GM12878 (cell line): ENCODE results near the gene COL16A1. TPM values are rescaled to one million over a fixed set of nuclear protein-coding genes. Genes with fewer than 3 reads are reported as not detected.

Experiments
- ATAC-seq: fragments of 200-7000 bp; cut with Tn5 transposase; 3 replicates; pipeline ENCODE4 v1.9.1; 2020; ENCODE audit warnings: mild to moderate bottlenecking, moderate library complexity
- BruUV-seq: library from RNA; stranded (reverse); fragments of 400-500 nt; replicated peaks from 2 replicates; lab custom pipeline; 2021; lab: Mats Ljungman, UMichigan
- CTCF ChIA-PET: fragments of 300-600 bp; sonication (Branson Sonifier 250); formaldehyde crosslinking; extraction: SDS; loops from one replicate; lab custom pipeline; 2021; ENCODE audit warnings: inconsistent platforms; lab: Yijun Ruan, JAX
- POLR2A ChIA-PET: fragments of 350-600 bp; formaldehyde crosslinking; extraction: SDS; loops from one replicate; lab custom pipeline; 2021; ENCODE audit warnings: inconsistent platforms; lab: Charles Lee
- RAD21 ChIA-PET: fragments of 300-600 bp; sonication (Branson Sonifier 250); formaldehyde crosslinking; loops from one replicate; lab custom pipeline; 2023; ENCODE audit warnings: antibody characterized with exemption; ENCODE audit not compliant: unreplicated experiment; lab: Charles Lee
- SMC1A ChIA-PET: fragments of 300-600 bp; sonication (Branson Sonifier 250); formaldehyde crosslinking; loops from one replicate; lab custom pipeline; 2023; ENCODE audit not compliant: unreplicated experiment, uncharacterized antibody; lab: Charles Lee
- DNase-seq: peaks from one replicate; pipeline ENCODE4 v3.0.0-alpha.2; 2011; ENCODE audit warnings: low read depth, low spot score
- FAIRE-seq: peaks from 3 replicates; lab custom pipeline; 2011; peaks lifted over from hg19 to GRCh38; lab: Jason Lieb, UNC
- H2AFZ ChIP-seq: 2 replicates; pipeline ENCODE4 v1.6.0; 2011; ENCODE audit warnings: low read depth, low read length, control low read depth; ENCODE audit not compliant: control insufficient read depth
- H3K27ac ChIP-seq: 2 replicates; pipeline ENCODE4 v1.5.1; 2011; ENCODE audit warnings: control low read depth; ENCODE audit not compliant: control insufficient read depth, insufficient read depth
- H3K27me3 ChIP-seq, 2 experiments: replicated peaks in 1 of 2; 2 replicates each; pipeline versions ENCODE4 v1.6.0 to v1.6.1; 2011; ENCODE audit warnings: low read length in 1 of 2; ENCODE audit not compliant: control insufficient read depth in 2 of 2, insufficient read depth in 2 of 2
- H3K36me3 ChIP-seq, 2 experiments: 2 replicates each; pipeline ENCODE4 v1.5.1; 2011; ENCODE audit warnings: low read length in 1 of 2; ENCODE audit not compliant: control insufficient read depth in 2 of 2, insufficient read depth in 2 of 2
- H3K4me1 ChIP-seq: 2 replicates; pipeline ENCODE4 v1.6.1; 2011; ENCODE audit warnings: mild to moderate bottlenecking, low read length, moderate library complexity, mixed read lengths; ENCODE audit not compliant: control insufficient read depth, insufficient read depth
- H3K4me2 ChIP-seq: 2 replicates; pipeline ENCODE4 v1.6.0; 2011; ENCODE audit warnings: control low read depth; ENCODE audit not compliant: control insufficient read depth, insufficient read depth
- H3K4me3 ChIP-seq: fragments of 200-600 bp; sonication (generic); 2 replicates; pipeline ENCODE4 v1.5.1; 2016
- H3K79me2 ChIP-seq: 2 replicates; pipeline ENCODE4 v1.6.0; 2011; ENCODE audit warnings: low read length; ENCODE audit not compliant: control insufficient read depth, insufficient read depth
- H3K9ac ChIP-seq: 2 replicates; pipeline ENCODE4 v1.8.0; 2011; ENCODE audit warnings: low read length, control low read depth, mixed read lengths; ENCODE audit not compliant: control insufficient read depth, insufficient read depth
- H3K9me3 ChIP-seq: replicated peaks from 3 replicates; pipeline ENCODE4 v1.5.1; 2011; ENCODE audit warnings: mild to moderate bottlenecking, low read length; ENCODE audit not compliant: control insufficient read depth, insufficient read depth
- H4K20me1 ChIP-seq: 2 replicates; pipeline ENCODE4 v1.6.0; 2011; ENCODE audit not compliant: control insufficient read depth, insufficient read depth
- ASH2L ChIP-seq: fragments of 300-600, 200-600 bp; sonication (generic); IDR thresholded peaks from 2 replicates; pipeline ENCODE4 v1.6.1; 2017; ENCODE audit warnings: low read depth, mild to moderate bottlenecking, borderline replicate concordance
- CBX3 ChIP-seq: fragments of 200-600 bp; sonication (generic); IDR thresholded peaks from 2 replicates; pipeline ENCODE4 v1.6.1; 2016; ENCODE audit warnings: low read depth, borderline replicate concordance
- EP300 ChIP-seq, 2 experiments: fragments of 150-350 bp in 1 of 2; IDR thresholded peaks; 2 replicates each; pipeline ENCODE4 v1.6.1; 2011 to 2012; ENCODE audit warnings: low read depth in 2 of 2, low read length in 2 of 2, borderline replicate concordance in 1 of 2, improper control_type of control experiment in 1 of 2, inconsistent platforms in 1 of 2; ENCODE audit not compliant: control insufficient read depth in 1 of 2
- EZH2 ChIP-seq: IDR thresholded peaks from 2 replicates; pipeline ENCODE4 v1.6.1; 2012; ENCODE audit warnings: low read depth, mild to moderate bottlenecking, control low read depth, inconsistent platforms, low read length, borderline replicate concordance; ENCODE audit not compliant: control insufficient read depth
- FOXM1 ChIP-seq: IDR thresholded peaks from 2 replicates; pipeline ENCODE4 v1.6.1; 2012; ENCODE audit warnings: low read depth, mild to moderate bottlenecking, inconsistent platforms, low read length, moderate library complexity
- NFYB ChIP-seq: IDR thresholded peaks from 2 replicates; pipeline ENCODE4 v1.6.1; 2011; ENCODE audit warnings: low read depth, mild to moderate bottlenecking, low read length, improper control_type of control experiment, moderate library complexity; ENCODE audit not compliant: insufficient read depth
- RFX5 ChIP-seq: IDR thresholded peaks from 2 replicates; pipeline ENCODE4 v1.6.1; 2011; ENCODE audit warnings: low read depth, low read length, improper control_type of control experiment
- SMAD5 ChIP-seq: IDR thresholded peaks from 2 replicates; pipeline ENCODE4 v1.6.1; 2016; ENCODE audit warnings: antibody characterized with exemption, low read depth
- ZZZ3 ChIP-seq: IDR thresholded peaks from 2 replicates; pipeline ENCODE4 v1.6.1; 2011; ENCODE audit warnings: low read depth; ENCODE audit not compliant: control insufficient read depth, insufficient read length
- WGBS: methylation state at CpG from one replicate; pipeline ENCODE4 v1.1.6; 2016; ENCODE audit warnings: low lambda C conversion rate; ENCODE audit not compliant: insufficient replicate concordance, insufficient coverage; ENCODE audit errors: missing lambda C conversion rate; 5-methylcytosine and 5-hydroxymethylcytosine counted together
- in situ Hi-C: fragments of 300-500 bp; cut with MboI; formaldehyde crosslinking; loops from 9 replicates; pipeline ENCODE4 v1.14.3; 2018; ENCODE audit warnings: mixed read lengths
- intact Hi-C: fragments of 100-400 bp; cut with micrococcal nuclease; formaldehyde crosslinking; loops from one replicate; pipeline ENCODE4 v1.14.2; 2022; ENCODE audit not compliant: unreplicated experiment
- polyA plus RNA-seq, 11 experiments: library from polyadenylated mRNA; depleted of rRNA in 4 of 11; unstranded in 6 of 11; stranded (reverse) in 5 of 11; fragments of >200 nt; fragmentation: Nextera tagmentation in 4 of 11; fragmentation: Illumina TruSeq in 1 of 11; extraction: Ambion mirVana in 4 of 11; extraction: Trizol in 1 of 11; gene quantifications; 1 replicate in 1 of 11; 2 replicates in 10 of 11; pipeline versions ENCODE4 v1.2.1 to v1.2.3, GENCODE V29; 2011 to 2016; ENCODE audit warnings: inconsistent platforms in 2 of 11, missing spikeins in 2 of 11, low read depth in 1 of 11
- total RNA-seq, 4 experiments: library from RNA; depleted of rRNA in 3 of 4; stranded (reverse); fragments of >200 nt in 3 of 4; fragmentation: Illumina TruSeq in 1 of 4; extraction: Trizol in 1 of 4; gene quantifications; 2 replicates each; pipeline versions ENCODE4 v1.2.1 to v1.2.3, GENCODE V29; 2013 to 2021
- TF ChIP-seq, protein P1 (sequence below): IDR thresholded peaks from 2 replicates; pipeline ENCODE4 v1.6.1; 2011; ENCODE audit warnings: low read depth, mild to moderate bottlenecking, low read length, moderate library complexity, borderline replicate concordance; ENCODE audit errors: extremely low read depth

The COL16A1 gene
- total and polyA plus RNA-seq, 10 of the 15 experiments (the other 5 are each of a cell fraction or from before 2014, with no cell fraction given) = 0.02 to 3.7 (median 0.59) TPM

DNA sequence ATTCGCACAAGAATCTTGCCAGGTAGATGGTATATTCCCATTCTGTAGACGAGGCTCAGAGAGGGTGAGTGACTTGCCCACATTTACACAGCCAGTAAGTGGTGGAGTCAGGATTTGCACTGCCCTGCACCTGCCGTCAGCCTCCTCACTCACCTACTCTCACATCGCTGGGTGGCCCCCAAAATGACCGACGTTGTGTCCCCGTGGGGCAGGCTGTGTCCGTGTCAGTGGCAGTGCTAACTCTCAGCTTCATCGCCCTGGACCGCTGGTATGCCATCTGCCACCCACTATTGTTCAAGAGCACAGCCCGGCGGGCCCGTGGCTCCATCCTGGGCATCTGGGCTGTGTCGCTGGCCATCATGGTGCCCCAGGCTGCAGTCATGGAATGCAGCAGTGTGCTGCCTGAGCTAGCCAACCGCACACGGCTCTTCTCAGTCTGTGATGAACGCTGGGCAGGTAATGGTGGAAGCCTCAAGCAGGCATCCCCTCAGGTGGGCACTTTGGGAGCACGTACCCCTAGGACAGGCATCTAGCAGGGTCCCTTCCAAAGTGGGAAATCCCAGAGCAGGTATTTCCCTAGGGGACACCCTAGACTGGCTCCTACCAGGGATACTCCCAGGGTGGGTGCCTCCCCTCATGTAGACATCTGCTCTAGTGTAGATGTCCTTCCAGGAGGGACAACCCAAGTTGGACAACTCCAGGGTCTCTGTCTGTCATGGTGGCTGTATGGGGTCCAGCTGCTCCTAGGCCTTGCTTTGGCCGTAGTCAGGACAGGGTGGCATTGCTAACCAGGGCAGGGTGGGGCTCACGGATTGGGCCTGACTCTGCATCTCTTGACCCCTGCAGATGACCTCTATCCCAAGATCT, 83.0 kb downstream of the COL16A1 start:
- POLR2A ChIA-PET = no interaction called here
- RAD21 ChIA-PET = no interaction called here
- SMC1A ChIA-PET = interaction anchor here (1.9 kb wide), 1 partner anchor 24 kb away, joined by 4 read pairs; no protein-coding TSS in a partner anchor

GRCh38 chr1:31618916-31619846, 84.6 kb downstream of the COL16A1 start:
- intact Hi-C loops (loop anchor here (1.0 to 2.0 kb wide), 2 partner anchors 24 to 55 kb away; no protein-coding TSS in a partner anchor), in situ Hi-C loops (no loop called here)
- Histone ChIP-seq H3K4me2 (no peak overlapping the region), H3K4me3 (no peak overlapping the region), H3K27ac (no peak overlapping the region), H3K27me3 (no peaks in the 10 kb centered on the region; a peak in 2 of 4 replicates), H4K20me1 (no peaks in the 10 kb centered on the region), H3K4me1 (no peaks in the 10 kb centered on the region; the same call in none of the 2 replicates), H3K36me3 (no peaks in the 10 kb centered on the region), H3K9me3 (no peaks in the 10 kb centered on the region), H3K79me2 (no peaks in the 10 kb centered on the region), H3K9ac (no peak overlapping the region), H2AFZ (no peak overlapping the region)
- SMC1A ChIA-PET = interaction anchor here (1.0 to 3.2 kb wide), 13 partner anchors 10 to 169 kb away, joined by 3 to 16 read pairs (median 5); no protein-coding TSS in a partner anchor
- DNase-seq (no peak), ATAC-seq (peak; percentile 35; the same call in 2 of the 3 replicates), FAIRE-seq (no peak)
- POLR2A ChIA-PET = interaction anchor here (0.9 kb wide), 1 partner anchor 25 kb away, joined by 3 read pairs; no protein-coding TSS in a partner anchor
- CTCF ChIA-PET = interaction anchor here (0.7 to 4.9 kb wide), 25 partner anchors 8 to 246 kb away, joined by 3 to 61 read pairs (median 7); partner anchors contain the start of genes FABP3 and PEF1
- no TSS peak for BruUV-seq
- RAD21 ChIA-PET = interaction anchor here (0.6 to 3.2 kb wide), 14 partner anchors 21 to 436 kb away, joined by 3 to 10 read pairs (median 4); partner anchors contain the start of gene PEF1
- WGBS = 20% methylated on average over 23 of the region's 23 CpGs
- TF ChIP-seq ASH2L (no peak), RFX5 (no peak), EZH2 (no peak), FOXM1 (no peak), CBX3 (no peak), SMAD5 (no peak), NFYB (no peak), EP300 (IDR thresholded peaks at IDR 0.05; ENCODE audit: borderline replicate concordance in 1 of 2, control insufficient read depth in 1 of 2, low read depth in 2 of 2, low read length in 2 of 2) (no peak)
- TF ChIP-seq, protein P1, sequence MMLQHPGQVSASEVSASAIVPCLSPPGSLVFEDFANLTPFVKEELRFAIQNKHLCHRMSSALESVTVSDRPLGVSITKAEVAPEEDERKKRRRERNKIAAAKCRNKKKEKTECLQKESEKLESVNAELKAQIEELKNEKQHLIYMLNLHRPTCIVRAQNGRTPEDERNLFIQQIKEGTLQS = no peak

More for the DNA sequence above, 83.0 kb downstream of the COL16A1 start:
- Histone ChIP-seq H3K4me1 (no peaks in the 10 kb centered on the region; the same call in none of the 2 replicates), H3K9me3 (no peaks in the 10 kb centered on the region), H2AFZ (no peak overlapping the region), H3K27me3 (no peaks in the 10 kb centered on the region; a peak in 2 of 4 replicates), H3K79me2 (no peaks in the 10 kb centered on the region), H3K27ac (no peak overlapping the region), H3K4me2 (no peak overlapping the region), H3K4me3 (no peak overlapping the region), H4K20me1 (no peaks in the 10 kb centered on the region), H3K9ac (no peak overlapping the region), H3K36me3 (no peaks in the 10 kb centered on the region; a peak in 2 of 4 replicates)
- TF ChIP-seq ZZZ3 = no peak
- DNase-seq (no peak), FAIRE-seq (no peak), ATAC-seq (no peak)
- intact Hi-C loops = no loop called here
- WGBS = 70% methylated on average over 20 of the region's 20 CpGs
- in situ Hi-C loops = no loop called here
- CTCF ChIA-PET = interaction anchor here (1.3 to 4.9 kb wide), 3 partner anchors 15 to 33 kb away, joined by 3 to 47 read pairs (median 4); no protein-coding TSS in a partner anchor
- BruUV-seq = no TSS peak
